ENCODE results near the gene TSPAN33. TPM values are rescaled to one million over a fixed set of nuclear protein-coding genes. Genes with fewer than 3 reads are reported as not detected.

TSPAN33 gene
- total and polyA plus RNA-seq, 10 of the 15 experiments (the other 5 are each of a cell fraction or from before 2014, with no cell fraction given): 12.0 to 123 (median 86.3) TPM

DNA sequence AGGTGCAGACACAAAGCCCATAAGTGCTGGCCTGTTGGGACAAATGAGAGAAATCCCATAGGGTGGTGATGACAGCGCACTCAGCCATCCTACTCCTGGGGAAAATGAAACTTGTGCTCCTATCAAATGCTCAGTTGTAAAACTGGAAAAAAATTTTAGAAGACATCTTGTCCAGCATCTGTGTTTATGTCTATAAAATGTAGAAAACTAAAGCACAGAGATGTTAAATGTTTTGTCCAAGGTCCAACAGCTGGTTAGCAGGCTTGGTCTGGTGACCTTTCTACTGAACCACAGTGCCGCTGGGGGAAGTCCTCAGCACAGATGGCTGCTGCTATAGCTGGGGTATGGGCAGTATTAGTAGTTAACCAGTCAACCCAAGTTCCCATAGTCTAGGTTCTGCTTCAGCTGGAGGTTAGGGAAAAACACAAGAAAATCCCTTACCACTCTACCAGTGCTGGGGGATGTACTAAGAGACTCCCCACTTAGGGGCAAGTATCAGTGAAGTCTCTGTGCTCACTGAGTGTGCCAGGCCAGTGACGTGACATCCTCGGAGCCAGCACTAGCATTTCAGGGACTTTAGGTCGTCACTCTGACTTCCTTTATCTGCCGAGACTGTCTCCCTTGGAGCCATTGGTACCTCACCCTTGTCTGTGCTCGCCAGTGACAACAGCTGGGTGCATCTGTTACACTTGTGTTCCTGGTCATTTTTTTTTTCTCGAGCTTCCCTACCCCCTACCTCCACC, 1.9 kb downstream of the TSPAN33 start (continued):
- TF ChIP-seq, protein P1, sequence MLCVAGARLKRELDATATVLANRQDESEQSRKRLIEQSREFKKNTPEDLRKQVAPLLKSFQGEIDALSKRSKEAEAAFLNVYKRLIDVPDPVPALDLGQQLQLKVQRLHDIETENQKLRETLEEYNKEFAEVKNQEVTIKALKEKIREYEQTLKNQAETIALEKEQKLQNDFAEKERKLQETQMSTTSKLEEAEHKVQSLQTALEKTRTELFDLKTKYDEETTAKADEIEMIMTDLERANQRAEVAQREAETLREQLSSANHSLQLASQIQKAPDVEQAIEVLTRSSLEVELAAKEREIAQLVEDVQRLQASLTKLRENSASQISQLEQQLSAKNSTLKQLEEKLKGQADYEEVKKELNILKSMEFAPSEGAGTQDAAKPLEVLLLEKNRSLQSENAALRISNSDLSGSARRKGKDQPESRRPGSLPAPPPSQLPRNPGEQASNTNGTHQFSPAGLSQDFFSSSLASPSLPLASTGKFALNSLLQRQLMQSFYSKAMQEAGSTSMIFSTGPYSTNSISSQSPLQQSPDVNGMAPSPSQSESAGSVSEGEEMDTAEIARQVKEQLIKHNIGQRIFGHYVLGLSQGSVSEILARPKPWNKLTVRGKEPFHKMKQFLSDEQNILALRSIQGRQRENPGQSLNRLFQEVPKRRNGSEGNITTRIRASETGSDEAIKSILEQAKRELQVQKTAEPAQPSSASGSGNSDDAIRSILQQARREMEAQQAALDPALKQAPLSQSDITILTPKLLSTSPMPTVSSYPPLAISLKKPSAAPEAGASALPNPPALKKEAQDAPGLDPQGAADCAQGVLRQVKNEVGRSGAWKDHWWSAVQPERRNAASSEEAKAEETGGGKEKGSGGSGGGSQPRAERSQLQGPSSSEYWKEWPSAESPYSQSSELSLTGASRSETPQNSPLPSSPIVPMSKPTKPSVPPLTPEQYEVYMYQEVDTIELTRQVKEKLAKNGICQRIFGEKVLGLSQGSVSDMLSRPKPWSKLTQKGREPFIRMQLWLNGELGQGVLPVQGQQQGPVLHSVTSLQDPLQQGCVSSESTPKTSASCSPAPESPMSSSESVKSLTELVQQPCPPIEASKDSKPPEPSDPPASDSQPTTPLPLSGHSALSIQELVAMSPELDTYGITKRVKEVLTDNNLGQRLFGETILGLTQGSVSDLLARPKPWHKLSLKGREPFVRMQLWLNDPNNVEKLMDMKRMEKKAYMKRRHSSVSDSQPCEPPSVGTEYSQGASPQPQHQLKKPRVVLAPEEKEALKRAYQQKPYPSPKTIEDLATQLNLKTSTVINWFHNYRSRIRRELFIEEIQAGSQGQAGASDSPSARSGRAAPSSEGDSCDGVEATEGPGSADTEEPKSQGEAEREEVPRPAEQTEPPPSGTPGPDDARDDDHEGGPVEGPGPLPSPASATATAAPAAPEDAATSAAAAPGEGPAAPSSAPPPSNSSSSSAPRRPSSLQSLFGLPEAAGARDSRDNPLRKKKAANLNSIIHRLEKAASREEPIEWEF (IDR thresholded peaks at IDR 0.05; ENCODE audit: insufficient replicate concordance, low read depth, low read length): no peak
- TF ChIP-seq PAX5 (IDR thresholded peaks at IDR 0.05; ENCODE audit: borderline replicate concordance, low read depth, low read length) (peak; percentile 45; the same call in 1 of the 2 replicates), EZH2 (IDR thresholded peaks at IDR 0.05; ENCODE audit: borderline replicate concordance, control insufficient read depth, low read depth, low read length) (no peak), SP1 (IDR thresholded peaks at IDR 0.05; ENCODE audit: low read depth, low read length) (peak; percentile 28), POU2F2 (IDR thresholded peaks at IDR 0.05; ENCODE audit: borderline replicate concordance, low read depth, low read length) (no peak), ASH2L (IDR thresholded peaks at IDR 0.05; ENCODE audit: borderline replicate concordance, low read depth) (no peak), POLR2AphosphoS2 (IDR thresholded peaks at IDR 0.05; ENCODE audit: low read depth, low read length) (no peak), FOS (IDR thresholded peaks at IDR 0.05; ENCODE audit: borderline replicate concordance, extremely low read depth, insufficient read length) (no peak), NBN (IDR thresholded peaks at IDR 0.05) (peak; percentile 72; the same call in 1 of the 2 replicates), SREBF2 (IDR thresholded peaks at IDR 0.05; ENCODE audit: low read length) (no peak), RCOR1 (conservative IDR thresholded peaks at IDR 0.05; ENCODE audit: low read depth, low read length) (no peak), IKZF2 (IDR thresholded peaks at IDR 0.05) (peak; percentile 64 to 72; a peak in 3 of 4 replicates)
- TF ChIP-seq, protein P2, sequence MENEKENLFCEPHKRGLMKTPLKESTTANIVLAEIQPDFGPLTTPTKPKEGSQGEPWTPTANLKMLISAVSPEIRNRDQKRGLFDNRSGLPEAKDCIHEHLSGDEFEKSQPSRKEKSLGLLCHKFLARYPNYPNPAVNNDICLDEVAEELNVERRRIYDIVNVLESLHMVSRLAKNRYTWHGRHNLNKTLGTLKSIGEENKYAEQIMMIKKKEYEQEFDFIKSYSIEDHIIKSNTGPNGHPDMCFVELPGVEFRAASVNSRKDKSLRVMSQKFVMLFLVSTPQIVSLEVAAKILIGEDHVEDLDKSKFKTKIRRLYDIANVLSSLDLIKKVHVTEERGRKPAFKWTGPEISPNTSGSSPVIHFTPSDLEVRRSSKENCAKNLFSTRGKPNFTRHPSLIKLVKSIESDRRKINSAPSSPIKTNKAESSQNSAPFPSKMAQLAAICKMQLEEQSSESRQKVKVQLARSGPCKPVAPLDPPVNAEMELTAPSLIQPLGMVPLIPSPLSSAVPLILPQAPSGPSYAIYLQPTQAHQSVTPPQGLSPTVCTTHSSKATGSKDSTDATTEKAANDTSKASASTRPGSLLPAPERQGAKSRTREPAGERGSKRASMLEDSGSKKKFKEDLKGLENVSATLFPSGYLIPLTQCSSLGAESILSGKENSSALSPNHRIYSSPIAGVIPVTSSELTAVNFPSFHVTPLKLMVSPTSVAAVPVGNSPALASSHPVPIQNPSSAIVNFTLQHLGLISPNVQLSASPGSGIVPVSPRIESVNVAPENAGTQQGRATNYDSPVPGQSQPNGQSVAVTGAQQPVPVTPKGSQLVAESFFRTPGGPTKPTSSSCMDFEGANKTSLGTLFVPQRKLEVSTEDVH (IDR thresholded peaks at IDR 0.05; ENCODE audit: low read depth, partially characterized antibody): no peak
- TF ChIP-seq, protein P3, sequence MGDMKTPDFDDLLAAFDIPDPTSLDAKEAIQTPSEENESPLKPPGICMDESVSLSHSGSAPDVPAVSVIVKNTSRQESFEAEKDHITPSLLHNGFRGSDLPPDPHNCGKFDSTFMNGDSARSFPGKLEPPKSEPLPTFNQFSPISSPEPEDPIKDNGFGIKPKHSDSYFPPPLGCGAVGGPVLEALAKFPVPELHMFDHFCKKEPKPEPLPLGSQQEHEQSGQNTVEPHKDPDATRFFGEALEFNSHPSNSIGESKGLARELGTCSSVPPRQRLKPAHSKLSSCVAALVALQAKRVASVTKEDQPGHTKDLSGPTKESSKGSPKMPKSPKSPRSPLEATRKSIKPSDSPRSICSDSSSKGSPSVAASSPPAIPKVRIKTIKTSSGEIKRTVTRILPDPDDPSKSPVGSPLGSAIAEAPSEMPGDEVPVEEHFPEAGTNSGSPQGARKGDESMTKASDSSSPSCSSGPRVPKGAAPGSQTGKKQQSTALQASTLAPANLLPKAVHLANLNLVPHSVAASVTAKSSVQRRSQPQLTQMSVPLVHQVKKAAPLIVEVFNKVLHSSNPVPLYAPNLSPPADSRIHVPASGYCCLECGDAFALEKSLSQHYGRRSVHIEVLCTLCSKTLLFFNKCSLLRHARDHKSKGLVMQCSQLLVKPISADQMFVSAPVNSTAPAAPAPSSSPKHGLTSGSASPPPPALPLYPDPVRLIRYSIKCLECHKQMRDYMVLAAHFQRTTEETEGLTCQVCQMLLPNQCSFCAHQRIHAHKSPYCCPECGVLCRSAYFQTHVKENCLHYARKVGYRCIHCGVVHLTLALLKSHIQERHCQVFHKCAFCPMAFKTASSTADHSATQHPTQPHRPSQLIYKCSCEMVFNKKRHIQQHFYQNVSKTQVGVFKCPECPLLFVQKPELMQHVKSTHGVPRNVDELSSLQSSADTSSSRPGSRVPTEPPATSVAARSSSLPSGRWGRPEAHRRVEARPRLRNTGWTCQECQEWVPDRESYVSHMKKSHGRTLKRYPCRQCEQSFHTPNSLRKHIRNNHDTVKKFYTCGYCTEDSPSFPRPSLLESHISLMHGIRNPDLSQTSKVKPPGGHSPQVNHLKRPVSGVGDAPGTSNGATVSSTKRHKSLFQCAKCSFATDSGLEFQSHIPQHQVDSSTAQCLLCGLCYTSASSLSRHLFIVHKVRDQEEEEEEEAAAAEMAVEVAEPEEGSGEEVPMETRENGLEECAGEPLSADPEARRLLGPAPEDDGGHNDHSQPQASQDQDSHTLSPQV (IDR thresholded peaks at IDR 0.05): no peak
- TF ChIP-seq, protein P4, sequence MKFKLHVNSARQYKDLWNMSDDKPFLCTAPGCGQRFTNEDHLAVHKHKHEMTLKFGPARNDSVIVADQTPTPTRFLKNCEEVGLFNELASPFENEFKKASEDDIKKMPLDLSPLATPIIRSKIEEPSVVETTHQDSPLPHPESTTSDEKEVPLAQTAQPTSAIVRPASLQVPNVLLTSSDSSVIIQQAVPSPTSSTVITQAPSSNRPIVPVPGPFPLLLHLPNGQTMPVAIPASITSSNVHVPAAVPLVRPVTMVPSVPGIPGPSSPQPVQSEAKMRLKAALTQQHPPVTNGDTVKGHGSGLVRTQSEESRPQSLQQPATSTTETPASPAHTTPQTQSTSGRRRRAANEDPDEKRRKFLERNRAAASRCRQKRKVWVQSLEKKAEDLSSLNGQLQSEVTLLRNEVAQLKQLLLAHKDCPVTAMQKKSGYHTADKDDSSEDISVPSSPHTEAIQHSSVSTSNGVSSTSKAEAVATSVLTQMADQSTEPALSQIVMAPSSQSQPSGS (IDR thresholded peaks at IDR 0.05; ENCODE audit: low read length): peak; percentile 58

Data from GM12878 (cell line).